MM.1S (cell line): ENCODE measurements around the gene INO80B.

Experiments used
- DNase-seq: peaks from one replicate; pipeline ENCODE4 v3.0.0-alpha.2; 2015
- H2AFZ ChIP-seq: fragments of 300-600 bp; sonication (generic); 2 replicates; pipeline ENCODE4 v1.6.0; 2016; ENCODE audit warnings: antibody characterized with exemption, low read length
- H3F3A ChIP-seq: fragments of 300-600 bp; sonication (generic); 2 replicates; pipeline ENCODE4 v1.6.1; 2016; ENCODE audit warnings: mild to moderate bottlenecking, antibody characterized with exemption, low read length, moderate library complexity, mixed read lengths; ENCODE audit not compliant: insufficient read depth
- H3K27ac ChIP-seq: fragments of 300-600 bp; sonication (generic); 2 replicates; pipeline ENCODE4 v1.5.1; 2016; ENCODE audit warnings: mild to moderate bottlenecking, low read length
- H3K27me3 ChIP-seq: fragments of 300-600 bp; sonication (generic); replicated peaks from 2 replicates; pipeline ENCODE4 v1.6.0; 2016; ENCODE audit warnings: low read length; ENCODE audit not compliant: insufficient read depth
- H3K36me3 ChIP-seq: fragments of 300-600 bp; sonication (generic); replicated peaks from 2 replicates; pipeline ENCODE4 v1.6.1; 2016; ENCODE audit warnings: mild to moderate bottlenecking, low read length, mixed read lengths; ENCODE audit not compliant: insufficient read depth
- H3K4me1 ChIP-seq: fragments of 300-600 bp; sonication (generic); 2 replicates; pipeline ENCODE4 v1.6.1; 2016; ENCODE audit warnings: low read length, mixed read lengths
- H3K4me2 ChIP-seq: fragments of 300-600 bp; sonication (generic); 2 replicates; pipeline ENCODE4 v1.6.0; 2016; ENCODE audit warnings: low read depth, low read length
- H3K4me3 ChIP-seq: fragments of 300-600 bp; sonication (generic); 2 replicates; pipeline ENCODE4 v1.5.1; 2016; ENCODE audit warnings: low read length, mixed read lengths
- H3K79me2 ChIP-seq: fragments of 300-600 bp; sonication (generic); 2 replicates; pipeline ENCODE4 v1.6.1; 2016; ENCODE audit warnings: mixed run types, low read length, mixed read lengths
- H3K9ac ChIP-seq: fragments of 300-600 bp; sonication (generic); 2 replicates; pipeline ENCODE4 v1.6.1; 2016; ENCODE audit warnings: low read length, mixed read lengths
- H3K9me2 ChIP-seq: fragments of 300-600 bp; sonication (generic); replicated peaks from 2 replicates; pipeline ENCODE4 v1.6.1; 2016; ENCODE audit warnings: mild to moderate bottlenecking, low read length, mixed read lengths; ENCODE audit not compliant: insufficient read depth
- H3K9me3 ChIP-seq: fragments of 300-600 bp; sonication (generic); replicated peaks from 2 replicates; pipeline ENCODE4 v1.6.1; 2016; ENCODE audit warnings: mild to moderate bottlenecking, low read length, mixed read lengths; ENCODE audit not compliant: insufficient read depth
- H4K20me1 ChIP-seq: fragments of 300-600 bp; sonication (generic); 2 replicates; pipeline ENCODE4 v1.6.1; 2016; ENCODE audit warnings: mild to moderate bottlenecking, low read length, moderate library complexity, mixed read lengths; ENCODE audit not compliant: insufficient read depth
- CTCF ChIP-seq: fragments of 300-600 bp; sonication (generic); IDR thresholded peaks from 2 replicates; pipeline ENCODE4 v1.5.1; 2016; ENCODE audit warnings: antibody characterized with exemption, low read length, mixed read lengths
- EZH2 ChIP-seq: fragments of 300-600 bp; sonication (generic); optimal IDR thresholded peaks from 2 replicates; pipeline ENCODE3; 2017; ENCODE audit warnings: low read depth, mild to moderate bottlenecking, antibody characterized with exemption, low read length, mixed read lengths
- EZH2phosphoT487 ChIP-seq: fragments of 300-600 bp; sonication (generic); IDR thresholded peaks from 2 replicates; pipeline ENCODE4 v1.6.1; 2018; ENCODE audit warnings: antibody characterized with exemption, low read length

INO80B gene

GRCh38 chr2:74497777-74498499 is 43.1 kb downstream of the INO80B start:
- H3K4me1 ChIP-seq: no peaks in the 10 kb centered on the region
- H3K9ac ChIP-seq: no peak overlapping the region
- H4K20me1 ChIP-seq: no peaks in the 10 kb centered on the region
- peak overlapping the region; percentile 71 for H3K4me2 ChIP-seq
- H3K9me3 ChIP-seq: no peaks in the 10 kb centered on the region
- peak overlapping the region; percentile 61 for H2AFZ ChIP-seq
- no peak overlapping the region for H3K27ac ChIP-seq
- H3F3A ChIP-seq: 0 out of 2 replicates have a peak, but pooled peaks cover 3% of the 10 kb centered on the region
- DNase-seq: no peak
- TF ChIP-seq EZH2phosphoT487 (no peak), CTCF (no peak), EZH2 (no peak)
- H3K9me2 ChIP-seq: no peaks in the 10 kb centered on the region
- no peaks in the 10 kb centered on the region for H3K79me2 ChIP-seq
- peak overlapping the region; percentile 49 for H3K4me3 ChIP-seq
- no peaks in the 10 kb centered on the region for H3K36me3 ChIP-seq
- H3K27me3 ChIP-seq: peaks cover 25% of the 10 kb centered on the region

GRCh38 chr2:74498500-74499266 is 43.8 kb downstream of the INO80B start:
- Histone ChIP-seq H3K9me3 (no peaks in the 10 kb centered on the region), H3K36me3 (no peaks in the 10 kb centered on the region), H3K27me3 (peaks cover 25% of the 10 kb centered on the region), H2AFZ (peak overlapping the region; percentile 61), H3K4me2 (peak overlapping the region; percentile 71), H3K9me2 (no peaks in the 10 kb centered on the region), H3K79me2 (no peaks in the 10 kb centered on the region), H3K4me3 (peak overlapping the region; percentile 49; the same call in 1 of the 2 replicates), H3K4me1 (peaks cover 5% of the 10 kb centered on the region; the same call in 1 of the 2 replicates), H3K9ac (no peak overlapping the region), H3F3A (0 out of 2 replicates have a peak, but pooled peaks cover 3% of the 10 kb centered on the region), H3K27ac (no peak overlapping the region), H4K20me1 (no peaks in the 10 kb centered on the region)
- no peak for TF ChIP-seq EZH2
- no peak for TF ChIP-seq EZH2phosphoT487
- no peak for TF ChIP-seq CTCF
- no peak for DNase-seq

- Histone ChIP-seq H3K9ac (no peak within 1 kb of the TSS), H3K36me3 (no peaks in the 10 kb centered on the region), H4K20me1 (no peaks in the 10 kb centered on the region), H3K79me2 (no peaks in the 10 kb centered on the region), H3K9me2 (no peaks in the 10 kb centered on the region), H3K4me1 (peaks cover 6% of the 10 kb centered on the region; the same call in 1 of the 2 replicates), H3K4me2 (peak within 1 kb of the TSS; percentile 71), H3F3A (0 out of 2 replicates have a peak, but pooled peaks cover 6% of the 10 kb centered on the region), H3K9me3 (no peaks in the 10 kb centered on the region), H2AFZ (peak within 1 kb of the TSS; percentile 61), H3K27me3 (peaks cover 25% of the 10 kb centered on the region), H3K4me3 (peak within 1 kb of the TSS; percentile 49; the same call in 1 of the 2 replicates), H3K27ac (no peak within 1 kb of the TSS)
- TF ChIP-seq CTCF (no peak), EZH2phosphoT487 (no peak), EZH2 (no peak)
- no peak for DNase-seq
Measured at GRCh38 chr2:74499267-74499939, 44.5 kb downstream of the INO80B start, which contains the start of gene LBX2. TSS of gene LBX2 (minus strand) at chr2:74499603. CDS start at chr2:74499537, 66 bp downstream.
